Superior temporal gyrus (tissue), 1 donor: ENCODE results near the gene ADCY7.

Source experiments
- DNase-seq: peaks from one replicate; pipeline ENCODE4 v3.0.0-alpha.2; 2016; ENCODE audit errors: extremely low spot score

ADCY7 gene

DNA sequence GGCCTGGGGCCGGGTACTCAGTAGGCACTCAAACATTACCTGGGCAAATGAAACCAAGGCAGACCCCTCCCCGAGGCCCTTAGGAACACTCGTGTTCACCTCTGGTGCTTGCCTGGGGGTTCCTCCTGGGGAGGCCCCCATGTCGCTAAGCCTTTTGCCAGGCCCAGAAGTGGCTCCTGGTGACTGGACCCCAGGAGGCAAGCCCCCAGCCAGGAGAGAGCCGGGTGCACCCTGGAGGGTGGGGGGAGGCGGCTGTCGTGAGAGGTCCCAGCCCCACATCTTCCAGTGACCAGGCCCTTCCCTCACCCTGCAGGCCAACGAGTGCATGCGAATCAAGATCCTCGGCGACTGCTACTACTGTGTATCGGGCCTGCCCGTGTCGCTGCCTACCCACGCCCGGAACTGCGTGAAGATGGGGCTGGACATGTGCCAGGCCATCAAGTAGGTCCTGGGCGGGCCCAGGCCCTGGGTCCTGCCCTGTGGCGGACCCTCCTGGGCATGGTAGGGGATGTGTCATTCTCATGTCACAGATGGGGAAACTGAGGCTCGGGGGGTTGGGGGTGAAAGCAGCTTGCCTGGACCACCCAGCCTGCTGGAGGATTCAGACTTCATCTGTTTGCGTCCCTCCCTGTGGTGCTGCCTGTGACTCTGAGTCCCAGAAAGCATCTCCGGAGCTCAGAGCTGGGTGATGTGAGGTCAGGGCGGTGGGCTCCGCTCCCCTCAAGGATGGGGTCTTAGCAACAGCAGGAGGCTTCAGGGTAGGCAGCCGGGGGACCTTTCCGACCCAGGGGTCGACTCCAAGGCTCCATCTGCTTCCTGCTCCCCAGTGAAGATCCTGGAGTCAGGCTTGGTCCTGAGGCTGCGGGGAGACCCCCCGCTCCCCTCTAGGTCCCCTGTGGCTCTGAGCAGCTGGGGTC lies 32.5 kb downstream of the ADCY7 start:
- DNase-seq: no peak

DNA sequence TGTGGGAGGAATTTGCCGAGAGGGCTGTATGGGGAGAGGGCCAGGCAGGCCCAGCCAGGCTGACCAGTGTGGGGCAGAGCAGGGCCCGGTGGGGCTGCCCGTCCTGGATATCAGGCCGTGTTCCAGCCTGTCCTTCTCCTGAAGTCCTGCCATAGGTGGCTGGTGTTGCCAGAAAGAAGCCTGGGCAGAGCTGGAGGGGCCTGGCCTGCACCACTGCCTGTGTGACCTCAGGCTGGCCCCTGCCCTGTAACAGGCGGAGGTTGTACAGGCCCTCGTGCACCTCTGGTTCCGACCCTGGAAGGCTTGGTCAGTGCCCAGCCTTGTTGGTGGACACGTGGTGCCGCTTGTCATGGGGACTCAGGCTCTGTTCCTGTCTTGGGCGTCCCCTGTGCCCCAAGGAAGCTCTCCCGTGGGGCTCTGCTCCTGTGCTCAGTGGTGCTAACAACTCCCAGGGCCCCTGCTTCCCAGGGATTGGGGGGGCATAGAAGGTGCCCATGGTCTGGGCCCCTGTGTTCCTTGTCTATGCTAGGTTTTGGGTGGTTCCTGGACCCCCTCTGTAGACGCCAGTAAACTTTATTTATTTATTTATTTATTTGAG lies 33.3 kb downstream of the ADCY7 start:
- DNase-seq: no peak

DNA sequence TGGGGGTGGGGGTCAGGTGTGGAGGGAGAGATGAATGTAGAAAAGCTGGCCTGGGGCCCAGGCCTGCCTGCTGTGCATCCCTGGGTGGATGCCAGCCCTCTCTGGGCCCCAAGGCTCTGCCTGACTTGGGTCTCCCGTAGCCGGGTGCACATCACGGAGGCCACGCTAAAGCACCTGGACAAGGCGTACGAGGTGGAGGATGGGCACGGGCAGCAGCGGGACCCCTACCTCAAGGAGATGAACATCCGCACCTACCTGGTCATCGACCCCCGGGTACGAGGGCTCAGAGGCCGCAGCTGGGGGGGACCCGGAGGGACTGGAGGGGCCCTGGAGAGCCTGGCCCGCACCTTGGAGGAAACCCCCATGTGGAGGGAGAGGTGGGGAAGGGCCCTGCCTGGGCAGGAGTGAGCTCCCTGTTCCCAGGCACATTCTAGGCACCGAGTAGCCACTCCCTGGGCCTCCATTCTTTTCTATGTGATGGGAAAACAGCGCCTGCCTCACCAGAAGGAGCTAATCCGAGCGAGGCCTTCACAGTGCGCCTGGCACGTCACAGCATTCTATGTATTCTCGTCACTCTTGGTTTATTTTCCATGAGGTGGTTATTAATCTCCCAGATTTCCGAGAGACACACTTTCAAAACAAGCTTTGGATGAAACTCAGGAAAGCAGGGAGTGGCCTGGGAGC lies 34.7 kb downstream of the ADCY7 start:
- no peak for DNase-seq

GRCh38 chr16:50301626-50302471 lies 35.5 kb downstream of the ADCY7 start:
- no peak for DNase-seq

- DNase-seq: no peak
Observed at GRCh38 chr16:50302472-50303005, 36.2 kb downstream of the ADCY7 start.

DNA sequence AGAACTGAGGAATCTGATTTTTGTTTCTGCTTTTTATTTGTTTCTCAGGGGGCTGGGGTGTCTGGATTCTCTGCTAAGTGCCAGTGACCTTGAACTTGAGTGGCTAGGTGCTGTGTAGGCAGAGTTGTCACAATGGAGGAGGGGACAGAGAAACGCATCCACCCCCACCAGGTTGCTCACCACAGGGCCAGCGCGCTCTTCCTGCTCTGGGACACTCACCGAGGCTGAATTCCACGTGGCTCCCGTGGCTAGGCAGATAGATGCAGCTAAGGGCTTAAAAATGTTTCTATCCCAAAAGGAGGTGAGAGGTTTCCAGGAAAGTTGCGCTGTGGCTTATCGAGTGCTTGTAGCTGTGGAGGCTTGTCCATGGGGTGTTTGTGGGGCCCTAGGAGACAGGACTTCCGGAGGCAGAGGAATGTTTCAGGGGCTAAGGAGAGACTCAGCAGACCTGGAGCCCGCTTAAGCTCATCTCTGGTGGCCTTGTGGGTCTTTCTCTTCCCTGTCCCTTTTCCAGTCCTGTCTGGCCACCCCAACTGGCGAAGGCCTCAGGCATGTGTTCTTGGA lies 36.8 kb downstream of the ADCY7 start:
- DNase-seq: no peak

GRCh38 chr16:50303605-50304466 lies 37.5 kb downstream of the ADCY7 start:
- no peak for DNase-seq

GRCh38 chr16:50304467-50305440 lies 38.4 kb downstream of the ADCY7 start:
- no peak for DNase-seq

- no peak for DNase-seq
Observed at GRCh38 chr16:50305441-50306061, 39.2 kb downstream of the ADCY7 start.

DNA sequence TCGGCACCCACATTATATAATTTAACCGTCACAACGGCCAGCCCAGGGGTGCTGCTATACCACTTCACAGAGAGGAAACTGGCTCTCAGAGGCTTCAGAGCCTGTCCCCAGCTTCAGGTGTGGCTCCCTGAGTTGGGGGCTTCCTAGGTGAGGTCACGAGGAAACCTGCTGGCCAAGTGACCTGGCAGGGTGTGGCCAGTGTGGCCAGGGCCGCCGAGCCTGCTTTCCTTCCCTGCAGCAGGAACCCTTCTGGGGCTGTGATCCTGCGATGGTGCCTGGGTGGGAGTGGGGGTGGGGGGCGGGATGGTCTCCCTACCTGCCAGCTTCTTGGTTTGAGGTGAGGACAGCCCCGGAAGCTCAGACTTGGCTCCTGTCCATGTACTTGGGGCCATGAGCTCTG lies 39.9 kb downstream of the ADCY7 start:
- DNase-seq: no peak

DNA sequence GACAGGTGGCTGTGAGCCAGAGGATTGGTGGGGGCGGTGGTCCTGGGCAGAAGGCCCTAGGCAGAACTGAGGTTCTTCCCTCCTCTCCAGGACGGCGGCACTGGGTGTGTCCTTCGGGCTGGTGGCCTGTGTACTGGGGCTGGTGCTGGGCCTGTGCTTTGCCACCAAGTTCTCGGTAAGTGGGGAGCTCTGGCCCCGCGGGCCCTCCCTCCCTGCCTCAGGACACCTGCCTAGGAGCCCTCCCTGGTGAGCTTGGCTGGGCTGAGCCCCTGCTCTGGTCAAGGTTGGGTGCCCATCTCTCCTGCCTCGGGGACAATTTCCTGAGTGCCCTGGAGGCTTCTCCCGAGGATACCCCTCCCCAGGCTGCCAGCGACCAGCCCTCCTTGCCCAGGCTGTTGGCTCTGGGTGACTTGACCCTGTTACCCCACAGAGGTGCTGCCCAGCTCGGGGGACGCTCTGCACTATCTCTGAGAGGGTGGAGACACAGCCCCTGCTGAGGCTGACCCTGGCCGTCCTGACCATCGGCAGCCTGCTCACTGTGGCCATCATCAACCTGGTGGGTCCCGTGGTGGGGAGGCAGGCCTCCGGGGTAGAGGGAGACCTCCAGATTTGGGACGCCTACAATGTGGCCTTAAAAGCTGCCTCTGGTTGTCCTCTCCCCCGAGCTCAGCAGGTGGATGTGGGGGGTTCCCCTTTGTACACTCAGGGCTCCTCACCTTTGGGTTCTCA lies 42.0 kb downstream of the ADCY7 start:
- no peak for DNase-seq

- DNase-seq: no peak
Observed at GRCh38 chr16:50309156-50309526, 42.8 kb downstream of the ADCY7 start.

GRCh38 chr16:50309527-50310307 lies 43.4 kb downstream of the ADCY7 start:
- DNase-seq: no peak

DNA sequence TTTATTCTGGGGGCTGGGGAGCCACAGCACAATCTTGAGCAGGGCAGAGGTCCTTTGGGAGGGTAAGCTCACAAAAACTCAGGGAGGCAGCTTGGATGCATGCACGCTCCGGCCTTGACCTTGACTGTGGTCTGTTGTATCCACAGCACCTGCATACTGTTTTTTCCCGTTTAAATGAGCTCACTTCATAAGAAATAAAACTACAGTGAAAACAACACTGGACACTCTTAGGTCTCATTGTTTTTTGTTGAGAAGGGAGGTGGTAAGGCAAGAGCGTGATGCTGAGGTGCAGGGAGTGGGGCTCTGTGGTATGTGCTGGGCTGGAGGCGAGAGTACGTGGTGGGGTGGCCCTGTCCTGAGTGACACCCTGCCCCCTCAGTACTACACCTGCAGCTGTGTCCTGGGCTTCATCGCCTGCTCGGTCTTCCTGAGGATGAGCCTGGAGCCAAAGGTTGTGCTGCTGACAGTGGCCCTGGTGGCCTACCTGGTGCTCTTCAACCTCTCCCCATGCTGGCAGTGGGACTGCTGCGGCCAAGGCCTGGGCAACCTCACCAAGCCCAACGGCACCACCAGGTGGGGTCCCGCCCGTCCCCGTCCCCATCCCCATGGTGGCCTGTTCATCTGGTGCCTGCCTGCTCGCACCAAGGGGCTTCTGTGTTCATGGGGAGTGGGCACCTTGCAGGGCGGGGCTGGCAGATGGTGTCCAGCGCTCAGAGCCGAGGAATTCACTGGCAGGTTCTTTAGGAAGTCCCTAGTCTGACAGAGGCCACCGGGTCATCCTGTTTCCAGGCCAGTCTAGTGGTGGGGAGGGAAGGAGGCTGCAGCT lies 44.2 kb downstream of the ADCY7 start:
- no peak for DNase-seq

- no peak for DNase-seq
Observed at GRCh38 chr16:50311134-50311528, 44.8 kb downstream of the ADCY7 start.

DNA sequence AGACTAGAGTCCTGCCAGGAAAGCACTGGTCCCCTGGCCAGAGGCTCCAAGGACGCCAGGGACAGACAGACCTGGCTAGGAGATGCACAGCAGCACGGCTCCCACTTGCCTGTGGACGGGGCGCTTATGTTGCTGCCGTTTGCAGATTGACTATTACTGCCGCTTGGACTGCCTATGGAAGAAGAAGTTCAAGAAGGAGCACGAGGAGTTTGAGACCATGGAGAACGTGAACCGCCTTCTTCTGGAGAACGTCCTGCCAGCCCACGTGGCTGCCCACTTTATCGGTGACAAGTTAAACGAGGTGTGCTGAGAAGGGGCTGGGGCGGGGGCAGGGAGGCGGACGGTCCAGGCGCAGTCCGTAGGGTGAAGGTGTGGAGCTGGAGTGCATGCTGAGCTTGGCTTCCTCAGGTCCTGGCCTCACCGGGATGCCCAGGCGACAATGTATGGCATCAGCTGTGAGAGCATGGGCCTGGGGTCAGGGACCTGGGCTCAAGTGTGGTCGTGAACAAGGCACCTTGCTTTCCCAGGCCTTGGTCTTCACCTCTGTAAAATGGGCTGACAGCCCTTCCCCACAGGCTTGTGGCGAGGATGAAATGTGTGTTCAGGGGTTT lies 45.6 kb downstream of the ADCY7 start:
- DNase-seq: no peak
